ENCODE measurements around the gene QSOX2.

The QSOX2 gene

GRCh38 chr9:136251264-136252115 lies 5.9 kb upstream of the QSOX2 start (continued):
- TF ChIP-seq ZNF311 (tag by site-specific recombination; IDR thresholded peaks at IDR 0.05; ENCODE audit: borderline replicate concordance) (no peak), ZNF701 (tag by site-specific recombination; IDR thresholded peaks at IDR 0.05) (no peak), ZNF132 (tag by site-specific recombination; IDR thresholded peaks at IDR 0.05; ENCODE audit: borderline replicate concordance) (no peak), ZSCAN5A (tag by site-specific recombination; IDR thresholded peaks at IDR 0.05) (no peak), ZNF2 (tag by site-specific recombination; IDR thresholded peaks at IDR 0.05) (no peak), ZNF830 (tag by site-specific recombination; IDR thresholded peaks at IDR 0.05; ENCODE audit: low read depth) (no peak), ZSCAN4 (tag by site-specific recombination; IDR thresholded peaks at IDR 0.05) (no peak)

GRCh38 chr9:136250676-136251075 lies 5.1 kb upstream of the QSOX2 start:
- TF ChIP-seq ZNF692 (tag by site-specific recombination; IDR thresholded peaks at IDR 0.05) (no peak), ZNF610 (tag by site-specific recombination; IDR thresholded peaks at IDR 0.05; ENCODE audit: borderline replicate concordance) (no peak), GLI2 (tag by site-specific recombination; IDR thresholded peaks at IDR 0.05; ENCODE audit: borderline replicate concordance, low read depth) (no peak), ELK4 (IDR thresholded peaks at IDR 0.05; ENCODE audit: borderline replicate concordance, low read depth, low read length) (no peak), KLF10 (tag by site-specific recombination; IDR thresholded peaks at IDR 0.05) (no peak), ZNF350 (tag by site-specific recombination; IDR thresholded peaks at IDR 0.05) (no peak), ZNF19 (tag by site-specific recombination; IDR thresholded peaks at IDR 0.05; ENCODE audit: low read depth) (no peak), OSR2 (tag by site-specific recombination; IDR thresholded peaks at IDR 0.05) (no peak), ZNF416 (tag by site-specific recombination; IDR thresholded peaks at IDR 0.05) (no peak), ZNF558 (tag by site-specific recombination; IDR thresholded peaks at IDR 0.05) (no peak)
- no peak overlapping the region for H3K27ac ChIP-seq (ENCODE audit: extremely low read depth, low read depth, low read length)
- POLR2A ChIA-PET = no interaction called here
- CTCF ChIA-PET = interaction anchor here (0.8 to 2.4 kb wide), 2 partner anchors 34 to 64 kb away, joined by 3 to 9 read pairs; no protein-coding TSS in a partner anchor
- no peaks in the 10 kb centered on the region for H3K9me3 ChIP-seq (ENCODE audit: control insufficient read depth, insufficient read depth, low read depth, low read length)
- H3K4me1 ChIP-seq (ENCODE audit: control insufficient read depth, insufficient read depth, low read length) = 0 out of 2 replicates have a peak, but pooled peaks cover 2% of the 10 kb centered on the region
- H3K4me3 ChIP-seq (ENCODE audit: low read depth, low read length) = no peak overlapping the region
- H3K36me3 ChIP-seq (ENCODE audit: control insufficient read depth in 2 of 2, insufficient read depth in 1 of 2, low read length in 2 of 2) = no peaks in the 10 kb centered on the region

Measured in HEK293 (cell line).